B cell (primary cell): Measurements from ENCODE around the gene FEM1C. TPM values are rescaled to one million over a fixed set of nuclear protein-coding genes. Genes with fewer than 3 reads are reported as not detected.

Experiments
- ATAC-seq: fragments of 200-7000 bp; cut with Tn5 transposase; one replicate; pipeline ENCODE4 v1.10.0; 2021; ENCODE audit warnings: low read depth, mild to moderate bottlenecking, moderate number of reproducible peaks, moderate library complexity
- CTCF ChIA-PET: fragments of 350-600 bp; sonication (Branson Sonifier 250); formaldehyde crosslinking; loops from one replicate; lab custom pipeline; 2021; ENCODE audit warnings: antibody characterized with exemption, inconsistent platforms; lab: Charles Lee
- POLR2A ChIA-PET: fragments of 350-600 bp; sonication (Branson Sonifier 250); formaldehyde crosslinking; loops from one replicate; lab custom pipeline; 2021; ENCODE audit warnings: antibody characterized with exemption; lab: Charles Lee
- DNase-seq: peaks from one replicate; pipeline ENCODE4 v3.0.0; 2013
- H2AFZ ChIP-seq: 2 replicates; pipeline ENCODE4 v1.6.1; 2012; ENCODE audit warnings: mild to moderate bottlenecking, low read depth, low read length; ENCODE audit not compliant: insufficient read depth, poor library complexity, severe bottlenecking
- H3K27ac ChIP-seq, 2 donors: 1 replicate in 1 of 2; 2 replicates in 1 of 2; pipeline ENCODE4 v1.5.1; 2012 to 2013; ENCODE audit warnings: low read length in 2 of 2, mild to moderate bottlenecking in 2 of 2, moderate library complexity in 1 of 2
- H3K27me3 ChIP-seq, 4 experiments: fragments of 200-600 bp in 1 of 4; sonication (generic) in 1 of 4; replicated peaks in 1 of 4; 1 replicate in 2 of 4; 2 replicates in 2 of 4; pipeline versions ENCODE4 v1.6.1 to v1.7.0; 2013 to 2016; ENCODE audit warnings: low read length in 3 of 4, mild to moderate bottlenecking in 2 of 4, mixed read lengths in 1 of 4, moderate library complexity in 1 of 4; ENCODE audit not compliant: insufficient read depth in 4 of 4, control insufficient read depth in 3 of 4; ENCODE audit errors: control extremely low read depth in 1 of 4
- H3K36me3 ChIP-seq, 2 experiments: replicated peaks in 1 of 2; 1 replicate in 1 of 2; 2 replicates in 1 of 2; pipeline versions ENCODE4 v1.6.1 to v1.7.1; 2013; ENCODE audit warnings: low read length in 1 of 2; ENCODE audit not compliant: insufficient read depth in 2 of 2, control insufficient read depth in 1 of 2; ENCODE audit errors: control extremely low read depth in 1 of 2, extremely low read depth in 1 of 2
- H3K4me1 ChIP-seq, 2 donors: fragments of 200-600 bp in 1 of 2; sonication (generic) in 1 of 2; 1 replicate in 1 of 2; 2 replicates in 1 of 2; pipeline versions ENCODE4 v1.5.1 to v1.6.1; 2013 to 2017; ENCODE audit warnings: low read length in 2 of 2; ENCODE audit not compliant: control insufficient read depth in 2 of 2, insufficient read depth in 2 of 2
- H3K4me2 ChIP-seq: replicated peaks from 2 replicates; pipeline ENCODE3; 2012; ENCODE audit warnings: mild to moderate bottlenecking, low read depth, low read length; ENCODE audit not compliant: poor library complexity, severe bottlenecking
- H3K4me3 ChIP-seq, 5 experiments: fragments of 200-600 bp in 1 of 5; sonication (generic) in 1 of 5; 1 replicate in 3 of 5; 2 replicates in 2 of 5; pipeline versions ENCODE4 v1.5.1 to v1.7.0; 2011 to 2016; ENCODE audit warnings: low read length in 4 of 5, mild to moderate bottlenecking in 4 of 5, low read depth in 2 of 5, control low read depth in 1 of 5, moderate library complexity in 1 of 5; ENCODE audit not compliant: insufficient read depth in 1 of 5; ENCODE audit errors: control extremely low read depth in 1 of 5, extremely low read depth in 1 of 5
- H3K79me2 ChIP-seq: fragments of 200-600 bp; sonication (generic); one replicate; pipeline ENCODE4 v1.6.0; 2016; ENCODE audit warnings: low read length; ENCODE audit not compliant: control insufficient read depth, insufficient read depth
- H3K9ac ChIP-seq: fragments of 200-600 bp; sonication (generic); 2 replicates; pipeline ENCODE4 v1.6.1; 2017; ENCODE audit warnings: mild to moderate bottlenecking, low read length, moderate library complexity
- H3K9me3 ChIP-seq, 3 donors: one replicate each; pipeline versions ENCODE4 v1.6.1 to v1.7.1; 2013; ENCODE audit warnings: low read length in 2 of 3; ENCODE audit not compliant: control insufficient read depth in 2 of 3, insufficient read depth in 1 of 3; ENCODE audit errors: control extremely low read depth in 1 of 3
- H4K20me1 ChIP-seq: 2 replicates; pipeline ENCODE4 v1.6.0; 2012; ENCODE audit warnings: mild to moderate bottlenecking, low read length; ENCODE audit not compliant: insufficient read depth, control insufficient read depth, poor library complexity, severe bottlenecking
- H3K27ac Mint-ChIP-seq: one replicate; pipeline ENCODE4 v1.8.0; 2021; ENCODE audit warnings: mixed read lengths
- H3K27me3 Mint-ChIP-seq: one replicate; pipeline ENCODE4 v1.8.0; 2021; ENCODE audit warnings: mixed read lengths
- H3K4me1 Mint-ChIP-seq: one replicate; pipeline ENCODE4 v1.8.0; 2021; ENCODE audit warnings: mixed read lengths
- H3K4me3 Mint-ChIP-seq: one replicate; pipeline ENCODE4 v1.8.0; 2021; ENCODE audit warnings: mixed read lengths
- H3K9me3 Mint-ChIP-seq: one replicate; pipeline ENCODE4 v1.8.0; 2022; ENCODE audit warnings: mixed read lengths; ENCODE audit not compliant: insufficient read depth
- EZH2 ChIP-seq: IDR thresholded peaks from 2 replicates; pipeline ENCODE4 v1.6.1; 2012; ENCODE audit warnings: borderline replicate concordance, low read depth, mild to moderate bottlenecking, moderate library complexity, low read length; ENCODE audit not compliant: insufficient read depth, poor library complexity, severe bottlenecking
- WGBS: methylation state at CpG from one replicate; pipeline ENCODE4 v1.1.5; 2013; ENCODE audit warnings: missing lambda C conversion rate; ENCODE audit not compliant: insufficient coverage; 5-methylcytosine and 5-hydroxymethylcytosine counted together
- intact Hi-C: fragments of 100-400 bp; cut with micrococcal nuclease; formaldehyde crosslinking; loops from one replicate; pipeline ENCODE4 v1.10.0; 2022
- polyA plus RNA-seq: library from polyadenylated mRNA; depleted of rRNA; stranded (reverse); fragments of >200 nt; gene quantifications from 2 replicates; pipeline ENCODE4 v1.2.3, GENCODE V29; 2012
- total RNA-seq, 2 donors: library from RNA; stranded (reverse); fragments of 120-200 nt in 1 of 2; gene quantifications; 1 replicate in 1 of 2; 2 replicates in 1 of 2; pipeline versions ENCODE4 v1.2.3 to v1.2.4, GENCODE V29; 2013 to 2022
- TF ChIP-seq, protein P1 (sequence below): fragments of 200-600 bp; IDR thresholded peaks from one replicate; pipeline ENCODE4 v1.8.0; 2022; ENCODE audit warnings: antibody characterized with exemption, mild to moderate bottlenecking

Gene FEM1C
- total and polyA plus RNA-seq, 2 donors (not counting 1 experiment from before 2014, with no cell fraction given) = 14.9 to 18.7 TPM

DNA sequence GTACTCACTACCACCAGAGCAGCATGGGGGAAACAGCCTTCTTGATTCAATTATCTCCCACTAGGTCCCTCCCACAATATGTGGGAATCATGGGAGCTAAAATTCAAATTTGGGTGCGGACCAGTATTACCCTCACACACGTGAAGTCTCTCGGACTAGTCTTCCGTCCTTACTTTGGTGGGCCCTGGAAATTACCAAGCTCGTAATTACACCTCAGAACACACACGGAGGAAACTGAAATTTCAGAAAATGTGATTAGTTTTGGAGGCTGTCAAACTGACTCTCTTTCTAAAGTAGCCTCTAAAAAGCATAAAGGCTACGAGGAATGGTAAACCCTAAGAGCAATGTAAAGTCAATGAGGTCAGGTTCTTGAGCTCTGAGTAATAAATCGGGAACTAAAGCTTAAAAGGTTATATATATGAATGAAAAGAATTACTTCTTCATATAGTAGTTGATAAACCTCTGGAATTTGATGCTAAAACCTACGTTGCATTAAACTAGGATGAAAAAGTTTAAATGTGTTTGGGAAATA is 842 bp upstream of the FEM1C start:
- intact Hi-C loops = loop anchor here (2.0 kb wide), 5 partner anchors 41 to 539 kb away; partner anchors contain the start of genes COMMD10, PGGT1B and TRIM36
- CTCF ChIA-PET = interaction anchor here (0.6 to 4.9 kb wide), 4 partner anchors 31 to 293 kb away, joined by 3 to 40 read pairs (median 4); partner anchors contain the start of gene CCDC112

More for the DNA sequence above, 842 bp upstream of the FEM1C start:
- Mint-ChIP-seq H3K27me3 (no peaks in the 10 kb centered on the region), H3K4me3 (peak overlapping the region; percentile 94), H3K9me3 (peaks cover 4% of the 10 kb centered on the region), H3K27ac (peak overlapping the region; percentile 98), H3K4me1 (peaks cover 35% of the 10 kb centered on the region)
- DNase-seq (no peak), ATAC-seq (no peak)
- 92% methylated on average over 2 of the region's 9 CpGs for WGBS
- H3K27ac ChIP-seq = peak overlapping the region; percentile 87 to 98
- peak overlapping the region; percentile 81 for H2AFZ ChIP-seq
- peaks cover 28% of the 10 kb centered on the region for H4K20me1 ChIP-seq
- H3K4me2 ChIP-seq = peak overlapping the region; percentile 83
- H3K79me2 ChIP-seq = peaks cover 34% of the 10 kb centered on the region
- peaks cover 27 to 33% of the 10 kb centered on the region in 2 donors for H3K4me1 ChIP-seq
- H3K4me3 ChIP-seq = peak overlapping the region in 4 of 5 experiments; percentile 37 to 50 (median 48)
- H3K9ac ChIP-seq = peak overlapping the region; percentile 99
- peaks cover 0 to 11% (median 9%) of the 10 kb centered on the region in 3 donors for H3K9me3 ChIP-seq
- POLR2A ChIA-PET = interaction anchor here (0.5 to 1.7 kb wide), 3 partner anchors 80 to 320 kb away, joined by 3 to 6 read pairs (median 3); partner anchors contain the start of genes CCDC112 and TMED7
- TF ChIP-seq, protein P1, sequence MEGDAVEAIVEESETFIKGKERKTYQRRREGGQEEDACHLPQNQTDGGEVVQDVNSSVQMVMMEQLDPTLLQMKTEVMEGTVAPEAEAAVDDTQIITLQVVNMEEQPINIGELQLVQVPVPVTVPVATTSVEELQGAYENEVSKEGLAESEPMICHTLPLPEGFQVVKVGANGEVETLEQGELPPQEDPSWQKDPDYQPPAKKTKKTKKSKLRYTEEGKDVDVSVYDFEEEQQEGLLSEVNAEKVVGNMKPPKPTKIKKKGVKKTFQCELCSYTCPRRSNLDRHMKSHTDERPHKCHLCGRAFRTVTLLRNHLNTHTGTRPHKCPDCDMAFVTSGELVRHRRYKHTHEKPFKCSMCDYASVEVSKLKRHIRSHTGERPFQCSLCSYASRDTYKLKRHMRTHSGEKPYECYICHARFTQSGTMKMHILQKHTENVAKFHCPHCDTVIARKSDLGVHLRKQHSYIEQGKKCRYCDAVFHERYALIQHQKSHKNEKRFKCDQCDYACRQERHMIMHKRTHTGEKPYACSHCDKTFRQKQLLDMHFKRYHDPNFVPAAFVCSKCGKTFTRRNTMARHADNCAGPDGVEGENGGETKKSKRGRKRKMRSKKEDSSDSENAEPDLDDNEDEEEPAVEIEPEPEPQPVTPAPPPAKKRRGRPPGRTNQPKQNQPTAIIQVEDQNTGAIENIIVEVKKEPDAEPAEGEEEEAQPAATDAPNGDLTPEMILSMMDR = no peak
- no peak for TF ChIP-seq EZH2
- H3K27me3 ChIP-seq = no peaks in the 10 kb centered on the region
- H3K36me3 ChIP-seq = peaks cover 0 to 8% of the 10 kb centered on the region in 2 experiments
